ENCODE data around the gene KRT7. TPM values are rescaled to one million over a fixed set of nuclear protein-coding genes. Genes with fewer than 3 reads are reported as not detected.

KRT7 gene
- total RNA-seq, 2 experiments from 2014 or later = not detected

- Histone ChIP-seq H3K4me1 (ENCODE audit: insufficient read depth, low read length, poor library complexity, severe bottlenecking) (no peaks in the 10 kb centered on the region), H2AFZ (ENCODE audit: low read length) (no peak overlapping the region), H4K20me1 (ENCODE audit: insufficient read depth, low read length) (no peaks in the 10 kb centered on the region), H3K79me2 (ENCODE audit: insufficient read depth, low read depth, low read length) (no peaks in the 10 kb centered on the region), H3K9me2 (ENCODE audit: insufficient read depth, low read length) (no peaks in the 10 kb centered on the region), H3K9me3 (ENCODE audit: low read length) (no peaks in the 10 kb centered on the region), H3K36me3 (ENCODE audit: insufficient read depth, low read length) (no peaks in the 10 kb centered on the region), H3K4me2 (ENCODE audit: low read length) (no peak overlapping the region), H3K4me3 (ENCODE audit: low read depth, low read length, poor library complexity, severe bottlenecking) (no peak overlapping the region), H3K27ac (ENCODE audit: low read depth, low read length, poor library complexity, severe bottlenecking) (no peak overlapping the region)
- ChIA-PET POLR2A (no interaction called here), CTCF (ENCODE audit: unreplicated experiment) (no interaction called here)
- TF ChIP-seq CTCF (conservative IDR thresholded peaks at IDR 0.05; ENCODE audit: low read length) (no peak), EZH2phosphoT487 (IDR thresholded peaks at IDR 0.05; ENCODE audit: borderline replicate concordance, low read depth, low read length) (no peak)
- DNase-seq (ENCODE audit: low spot score) = no peak
- intact Hi-C loops (cut with micrococcal nuclease; ENCODE audit: unreplicated experiment) = no loop called here
- BruUV-seq (replicated peaks) = no TSS peak
Measured at GRCh38 chr12:52195065-52195730, 37.8 kb upstream of the KRT7 start.

- Histone ChIP-seq H3K9me3 (ENCODE audit: low read length) (no peaks in the 10 kb centered on the region), H3K4me3 (ENCODE audit: low read depth, low read length, poor library complexity, severe bottlenecking) (no peak overlapping the region), H3K36me3 (ENCODE audit: insufficient read depth, low read length) (no peaks in the 10 kb centered on the region), H4K20me1 (ENCODE audit: insufficient read depth, low read length) (no peaks in the 10 kb centered on the region), H2AFZ (ENCODE audit: low read length) (no peak overlapping the region), H3K79me2 (ENCODE audit: insufficient read depth, low read depth, low read length) (no peaks in the 10 kb centered on the region), H3K9me2 (ENCODE audit: insufficient read depth, low read length) (no peaks in the 10 kb centered on the region), H3K27ac (ENCODE audit: low read depth, low read length, poor library complexity, severe bottlenecking) (no peak overlapping the region), H3K4me2 (ENCODE audit: low read length) (no peak overlapping the region), H3K4me1 (ENCODE audit: insufficient read depth, low read length, poor library complexity, severe bottlenecking) (no peaks in the 10 kb centered on the region)
- DNase-seq (ENCODE audit: low spot score) = no peak
- no TSS peak for BruUV-seq (replicated peaks)
- intact Hi-C loops (cut with micrococcal nuclease; ENCODE audit: unreplicated experiment) = no loop called here
- TF ChIP-seq CTCF (conservative IDR thresholded peaks at IDR 0.05; ENCODE audit: low read length) (no peak), EZH2phosphoT487 (IDR thresholded peaks at IDR 0.05; ENCODE audit: borderline replicate concordance, low read depth, low read length) (no peak)
- ChIA-PET CTCF (ENCODE audit: unreplicated experiment) (no interaction called here), POLR2A (no interaction called here)
Measured at GRCh38 chr12:52197371-52198231, 35.4 kb upstream of the KRT7 start.
